Dermis microvascular lymphatic vessel endothelial cell (primary cell): Measurements from ENCODE around the gene RDH12. TPM values are rescaled to one million over a fixed set of nuclear protein-coding genes. Genes with fewer than 3 reads are reported as not detected.

ENCODE experiments used
- DNase-seq, 2 donors: peaks; one replicate each; pipeline versions ENCODE4 v3.0.0 to v3.0.0-alpha.2; 2010; ENCODE audit warnings: low read depth in 2 of 2
- total RNA-seq: library from RNA; depleted of rRNA; stranded (reverse); fragments of >200 nt; gene quantifications from 2 replicates; pipeline ENCODE4 v1.2.1, GENCODE V29; 2014

Gene RDH12
- total RNA-seq, 1 donor from 2014 or later: not detected

DNA sequence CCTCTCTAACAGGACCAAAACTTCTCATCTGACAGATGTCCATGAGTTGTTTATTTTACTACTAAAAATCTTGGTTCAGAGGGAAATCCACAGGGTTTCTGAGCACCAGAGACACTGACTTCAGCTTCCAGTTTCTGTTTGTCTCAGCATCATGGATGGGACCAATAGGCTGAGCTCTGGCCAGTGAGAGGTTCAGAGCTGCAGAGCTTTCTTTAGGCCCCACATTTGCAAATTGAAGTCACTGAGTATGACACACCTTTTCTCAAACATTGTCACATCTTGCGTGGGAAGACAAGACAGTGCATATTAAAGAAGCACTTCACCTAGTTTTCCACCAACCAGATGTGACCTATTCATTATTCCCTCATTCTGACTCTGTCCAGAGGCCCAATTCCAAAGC is 45.2 kb downstream of the RDH12 start:
- no peak for DNase-seq

DNA sequence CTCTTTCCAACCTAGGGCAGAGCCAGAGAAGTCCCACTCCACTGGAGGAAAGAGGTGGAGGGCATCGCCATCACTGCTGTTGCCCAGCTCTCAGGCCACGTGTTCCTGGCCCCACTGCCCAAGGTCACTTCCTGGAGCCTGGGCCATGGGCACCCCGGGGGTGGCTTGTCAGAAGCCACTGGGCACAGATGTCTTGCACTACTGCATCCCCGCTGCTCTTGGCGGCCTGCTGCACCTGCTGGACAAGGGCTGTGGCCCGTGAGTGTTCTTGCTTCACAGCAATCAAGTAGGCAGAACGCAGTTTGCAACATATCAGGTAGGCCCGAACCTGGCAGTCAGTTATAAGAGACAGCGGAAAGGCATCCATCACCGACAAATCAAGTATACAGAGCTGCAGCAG is 46.6 kb downstream of the RDH12 start:
- DNase-seq: no peak

DNA sequence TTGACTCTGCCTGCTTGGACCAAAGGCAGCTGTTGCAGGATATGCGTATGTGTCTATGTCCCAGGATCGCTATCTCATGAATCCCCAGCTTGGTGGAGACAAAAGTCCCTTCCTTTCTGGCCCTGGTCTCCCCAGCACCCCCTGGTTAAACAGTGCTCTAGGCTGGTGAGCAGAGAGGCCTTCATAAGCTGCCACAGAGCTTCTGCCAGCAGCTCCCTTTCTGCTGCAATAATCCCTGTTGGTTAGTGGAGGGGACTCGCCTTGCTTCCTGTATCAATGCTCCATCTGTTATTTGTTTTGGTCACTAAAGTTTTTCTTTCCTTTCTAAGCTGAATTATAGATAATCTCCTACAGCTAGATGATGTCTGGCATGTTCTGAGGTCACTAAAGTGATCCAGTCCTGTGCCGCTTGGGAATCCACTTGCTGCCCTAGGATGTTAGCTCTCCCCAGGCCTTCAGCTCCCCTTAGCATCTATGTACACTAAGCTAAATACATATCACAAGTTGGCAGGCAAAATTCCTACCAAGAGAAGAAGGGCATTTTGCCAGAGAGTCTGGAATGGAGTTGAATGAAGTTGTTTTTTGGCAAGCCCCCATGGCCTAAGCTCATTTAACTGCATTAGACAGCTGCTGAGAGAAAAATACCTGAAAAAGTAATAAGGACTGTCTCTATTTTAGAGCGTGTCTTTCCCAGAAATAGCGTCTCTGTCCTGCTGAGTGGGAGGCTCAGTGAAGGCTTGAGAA is 47.8 kb downstream of the RDH12 start:
- DNase-seq: no peak

DNA sequence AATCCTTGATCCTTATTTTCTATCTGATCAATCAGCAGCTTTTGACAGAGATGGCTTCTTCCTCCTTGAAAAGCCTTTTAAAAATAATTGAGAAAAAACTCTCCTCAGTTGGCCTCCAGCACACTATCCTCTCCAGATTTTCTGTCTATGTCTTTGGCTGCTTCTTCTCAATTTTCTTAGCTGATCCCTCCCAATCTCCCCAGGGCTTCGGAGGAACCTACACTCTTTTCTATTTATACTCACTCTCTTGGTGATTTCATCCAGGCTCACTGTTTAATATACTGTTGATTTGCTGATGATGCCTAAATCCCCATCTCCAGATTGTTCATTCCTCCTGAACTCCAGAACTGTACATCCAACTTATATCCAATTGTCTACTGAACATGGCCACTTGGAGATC is 54.8 kb downstream of the RDH12 start:
- DNase-seq: no peak

DNA sequence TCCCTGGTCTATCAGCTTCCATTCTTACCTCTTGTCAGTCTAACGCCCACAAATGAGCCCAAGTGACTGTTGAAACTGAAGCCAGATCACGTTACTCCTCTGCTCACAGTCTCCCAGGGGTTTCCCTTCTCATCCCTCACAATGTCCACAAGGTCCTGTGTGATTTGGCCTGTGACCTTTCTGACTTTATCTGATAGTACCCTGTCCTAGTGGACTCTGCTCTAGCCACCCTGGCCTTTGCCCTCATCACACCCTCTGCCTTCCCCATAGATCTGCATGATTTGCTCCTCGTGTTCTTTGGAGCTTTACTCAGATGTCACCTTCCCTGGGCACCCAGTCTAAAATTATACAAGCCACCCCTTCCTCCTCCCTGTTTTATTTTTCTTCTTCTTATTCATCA is 55.5 kb downstream of the RDH12 start:
- DNase-seq: no peak

DNA sequence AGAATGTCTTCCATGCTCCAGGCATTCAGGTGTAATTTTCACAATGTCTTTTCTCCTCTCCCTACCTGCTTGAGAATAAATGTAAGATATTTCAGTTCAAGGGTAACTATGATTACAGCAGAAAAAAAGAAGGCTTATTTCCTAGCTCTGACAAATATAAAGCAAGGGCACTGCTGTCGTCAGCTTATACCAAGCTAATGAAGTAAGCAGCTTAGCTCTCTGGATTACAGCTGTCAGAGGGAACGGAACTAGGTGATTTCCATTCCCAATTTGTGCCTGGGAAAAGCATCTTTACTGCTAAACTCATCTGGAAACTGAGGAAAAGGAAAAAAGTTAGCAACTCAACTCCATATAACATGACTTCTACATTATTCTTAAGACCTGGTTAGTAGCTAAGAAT is 58.2 kb downstream of the RDH12 start:
- DNase-seq: no peak

DNA sequence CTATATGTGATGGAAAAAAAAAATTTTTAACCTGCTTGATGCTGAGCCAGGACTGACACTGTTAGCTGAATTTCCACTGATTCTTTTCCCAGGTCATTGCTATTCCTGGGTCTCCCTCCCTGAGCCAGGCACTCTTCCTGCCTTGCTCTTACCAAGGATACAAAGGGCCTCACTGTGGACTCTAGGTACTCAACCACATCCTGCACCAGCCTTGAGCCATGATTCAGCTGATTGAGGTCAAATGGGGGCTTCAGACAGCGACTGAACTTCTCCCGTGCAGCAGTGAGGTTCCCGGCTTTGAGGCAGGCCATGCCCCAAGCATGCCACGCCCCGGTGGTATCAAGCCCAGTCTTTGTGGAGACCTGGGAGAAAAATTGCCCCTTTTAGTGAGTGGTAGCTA is 60.4 kb downstream of the RDH12 start:
- no peak for DNase-seq

DNA sequence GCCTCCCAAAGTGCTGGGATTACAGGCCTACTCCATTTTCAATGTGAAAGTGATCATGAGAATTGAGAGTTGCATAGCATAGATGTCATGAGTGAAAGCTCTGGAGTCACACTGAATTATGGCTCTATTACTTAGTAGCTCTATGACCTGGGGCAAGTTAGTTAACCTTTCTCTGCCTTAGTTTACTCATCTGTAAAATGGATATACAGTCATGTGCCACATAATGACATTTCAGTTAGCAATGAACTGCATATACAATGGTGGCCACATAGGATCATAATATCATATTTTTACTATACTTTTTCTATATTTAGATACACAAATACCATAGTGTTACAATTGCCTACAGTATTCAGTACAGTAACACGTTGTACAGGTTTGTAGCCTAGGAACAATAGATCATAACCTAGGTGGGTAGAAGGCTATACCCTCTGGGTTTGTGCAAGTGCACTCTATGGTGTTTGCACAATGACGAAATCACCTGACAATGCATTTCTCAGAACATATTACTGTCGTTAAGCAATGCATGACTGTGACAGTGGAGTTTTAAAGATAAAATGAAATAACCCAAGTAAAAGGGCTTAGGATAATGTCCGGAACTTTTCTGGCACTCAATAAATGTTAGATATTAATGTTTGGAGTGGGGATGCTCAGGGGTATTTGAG is 61.6 kb downstream of the RDH12 start:
- no peak for DNase-seq

DNA sequence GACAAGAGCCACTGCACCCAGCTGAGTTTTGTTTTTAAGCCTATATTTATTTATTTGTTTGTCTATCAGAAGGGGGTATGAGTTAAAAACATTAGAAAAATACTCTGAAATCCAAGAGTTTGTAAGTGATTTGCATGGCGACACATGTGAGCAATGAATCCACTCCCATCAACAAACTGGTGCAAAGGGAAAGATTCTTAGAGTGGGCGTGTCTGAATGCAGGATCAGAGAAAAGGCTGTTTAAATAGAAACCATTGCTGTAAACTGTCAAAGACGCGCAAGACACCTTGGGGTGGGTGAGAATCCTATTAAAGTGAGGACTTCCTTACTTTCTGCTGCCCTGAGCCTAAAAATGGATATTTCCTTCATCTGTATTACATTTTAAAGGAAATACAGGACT is 62.8 kb downstream of the RDH12 start:
- no peak for DNase-seq

DNA sequence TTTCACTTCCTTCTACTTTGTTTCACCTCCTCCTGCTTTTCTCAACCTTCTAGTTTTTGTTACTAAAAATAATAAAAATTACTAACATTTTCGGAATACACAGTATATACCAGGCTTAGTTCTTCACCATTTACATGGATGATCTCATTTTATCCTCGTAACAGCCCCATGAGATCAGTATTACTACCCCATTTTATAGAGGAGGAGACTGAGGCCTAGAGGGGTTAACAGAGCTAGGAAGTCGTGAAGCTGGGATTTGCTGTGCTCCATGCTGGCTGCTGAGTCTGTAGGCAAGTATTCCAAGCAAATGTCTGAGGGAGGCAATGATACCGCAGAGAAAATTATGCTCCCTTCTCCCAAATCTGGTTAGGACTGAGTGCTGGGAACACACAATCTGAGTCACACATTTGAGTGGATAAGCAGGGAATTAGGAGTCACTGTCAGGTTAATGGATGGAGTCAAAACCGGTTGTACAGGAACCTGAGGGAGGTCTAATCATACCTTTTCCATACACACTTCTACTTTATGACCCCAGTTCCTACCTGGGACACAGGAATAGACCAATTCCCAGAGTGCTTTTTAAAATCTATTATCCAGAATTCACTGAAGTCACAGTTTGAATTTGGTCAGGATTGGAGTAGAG is 63.6 kb downstream of the RDH12 start:
- DNase-seq: no peak

DNA sequence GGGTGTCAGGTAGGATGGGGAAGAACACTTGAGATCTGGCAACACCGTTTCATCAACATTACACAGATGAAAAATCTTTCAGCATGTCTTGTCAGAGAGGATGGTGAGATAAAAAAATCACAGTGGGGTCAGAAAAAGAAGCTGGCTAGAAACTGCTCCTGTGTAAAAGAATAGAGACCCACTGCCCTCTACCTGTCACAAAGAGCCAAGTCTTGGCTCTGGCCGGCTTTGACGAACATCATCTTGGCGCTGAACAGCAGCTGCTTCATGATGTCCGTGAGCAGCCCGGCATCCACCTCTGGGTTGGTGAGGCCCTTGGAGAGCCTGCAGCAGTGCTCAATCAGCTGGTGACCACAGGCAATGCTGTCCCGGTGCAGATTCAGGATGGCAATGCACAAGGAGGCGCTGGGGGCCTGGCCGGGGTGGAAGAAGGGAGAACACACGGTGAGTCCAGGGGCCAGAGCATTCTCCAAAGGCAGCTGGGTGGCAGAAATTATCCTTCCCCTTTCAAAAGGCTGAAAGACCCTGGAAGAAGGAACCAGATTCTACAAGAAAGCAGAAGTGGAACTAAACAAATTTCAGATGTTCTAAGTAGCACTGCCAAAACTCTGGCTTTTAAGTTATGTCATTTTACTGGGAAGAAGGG is 64.5 kb downstream of the RDH12 start:
- no peak for DNase-seq

DNA sequence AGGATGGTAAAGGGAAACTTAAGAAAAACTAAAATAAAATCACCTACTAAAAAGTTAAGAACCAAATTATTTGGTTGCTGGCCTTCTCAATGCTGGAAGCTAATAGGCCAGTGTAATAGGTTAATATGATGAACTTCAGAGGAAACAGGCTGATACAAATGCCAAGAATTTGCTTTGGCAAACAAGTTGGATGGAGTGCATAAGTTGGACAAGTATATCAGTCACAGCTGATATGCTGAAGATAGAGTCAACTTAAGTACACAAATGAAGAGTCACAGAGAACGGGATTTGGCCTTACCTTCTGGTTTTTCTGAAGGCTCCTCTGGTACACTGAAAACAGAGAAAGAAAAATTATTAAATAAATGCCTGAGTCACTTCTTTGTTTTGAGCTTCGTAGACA is 66.5 kb downstream of the RDH12 start:
- no peak for DNase-seq

DNA sequence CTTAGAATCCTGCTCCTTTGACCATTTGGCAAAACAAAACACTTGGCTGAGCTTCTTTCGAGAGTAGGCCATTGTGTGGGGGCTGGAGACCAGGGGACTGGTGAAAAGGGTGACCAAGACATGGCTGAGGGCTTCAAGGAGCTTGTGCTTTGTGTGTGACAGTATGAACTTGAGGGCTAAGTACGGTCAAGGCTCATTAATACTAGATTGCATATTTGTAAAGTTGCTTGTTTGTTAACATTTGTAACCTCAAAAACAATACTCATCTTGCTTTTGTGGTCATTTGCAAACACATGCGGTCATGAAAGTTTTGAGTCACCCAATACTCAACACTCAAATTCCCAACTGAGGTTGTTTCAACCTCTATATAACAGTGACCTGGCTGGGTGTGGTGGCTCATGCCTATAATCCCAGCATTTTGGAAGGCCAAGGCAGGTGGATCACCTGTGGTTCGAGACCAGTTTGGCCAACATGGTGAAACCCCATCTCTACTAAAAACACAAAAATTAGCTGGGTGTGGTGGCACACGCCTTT is 72.2 kb downstream of the RDH12 start:
- DNase-seq: no peak

DNA sequence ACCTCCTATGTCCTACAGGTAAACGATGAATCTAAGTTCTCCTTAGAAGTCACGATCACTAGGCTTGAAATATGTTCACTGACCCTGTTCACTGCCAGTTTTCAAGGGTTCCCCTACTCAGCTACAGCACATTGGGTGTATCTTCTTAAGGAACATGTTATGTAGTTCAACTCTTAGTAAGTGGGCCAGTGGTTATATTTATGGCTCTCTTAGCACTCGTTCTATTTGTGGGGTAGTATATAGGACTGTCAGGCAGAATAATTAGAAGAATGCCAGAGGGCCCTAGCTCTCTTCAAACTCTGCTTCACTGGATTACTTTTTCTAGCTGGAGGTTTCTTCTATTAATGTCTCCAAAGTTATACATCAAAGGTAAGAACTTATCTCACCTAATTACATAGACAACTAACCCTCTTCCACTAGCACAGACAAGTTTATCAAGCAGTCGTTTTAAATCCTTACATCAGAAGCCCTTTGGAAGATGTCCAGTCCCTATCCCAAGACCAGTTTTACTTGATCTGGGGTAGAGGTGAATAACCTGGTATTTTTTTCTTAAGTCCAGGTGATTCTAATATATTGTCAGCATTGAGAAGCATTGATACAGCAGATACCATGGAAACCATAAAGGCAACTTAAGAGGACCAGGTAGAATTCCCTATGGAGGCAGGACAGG is 75.1 kb downstream of the RDH12 start:
- DNase-seq: no peak

DNA sequence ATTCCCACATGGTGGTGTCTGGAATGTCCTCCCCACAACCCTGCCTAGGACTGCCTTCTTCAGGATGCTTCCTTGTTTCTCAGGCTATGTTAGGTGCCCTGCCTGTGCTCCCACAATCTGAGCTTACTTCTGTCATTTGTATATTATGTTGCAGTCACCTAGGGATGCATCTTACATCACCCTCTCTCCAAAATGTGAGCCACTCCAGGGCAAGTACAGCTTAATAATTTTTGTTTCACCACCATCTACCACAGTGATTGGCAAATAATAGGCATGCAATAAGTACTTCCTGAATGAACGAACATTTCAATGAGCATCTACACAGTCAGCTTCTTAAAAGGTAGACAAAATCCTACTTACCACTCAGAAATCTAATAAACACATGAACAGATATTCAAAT is 77.1 kb downstream of the RDH12 start:
- DNase-seq: no peak

DNA sequence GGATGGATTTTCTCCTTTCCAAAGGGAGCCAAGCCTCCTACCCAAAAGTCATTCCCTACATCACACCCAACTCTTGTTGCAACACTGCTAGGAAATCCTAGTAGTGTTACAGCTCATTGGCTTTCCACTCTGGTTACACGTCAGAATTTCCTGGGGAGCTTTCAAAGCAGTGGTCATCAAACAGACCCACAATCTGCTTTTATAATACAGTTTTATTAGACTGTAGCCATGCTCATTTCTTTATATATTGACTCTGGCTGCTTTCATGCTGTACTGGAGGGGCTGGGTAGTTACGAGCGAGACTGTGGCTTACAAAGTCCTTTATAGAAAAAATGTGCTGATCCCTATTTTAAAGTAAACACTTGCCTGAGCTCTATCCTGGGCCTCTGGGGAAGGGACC is 80.4 kb downstream of the RDH12 start:
- DNase-seq: no peak

Other genes starting within 250 kb of the RDH12 start
- gene TMEM229B, start 213.2 kb upstream of the RDH12 start, total RNA-seq: 0.64 and 1.1 TPM in 2 replicates
- gene PLEKHH1, start 168.6 kb upstream of the RDH12 start, total RNA-seq: 0.13 TPM in 2 replicates
- gene PIGH, start 101.6 kb upstream of the RDH12 start, total RNA-seq: 9.2 and 14.2 TPM in 2 replicates
- 29.2 and 39.7 TPM in 2 replicates for gene ARG2, start 82.0 kb upstream of the RDH12 start, total RNA-seq
- gene VTI1B, start 27.3 kb upstream of the RDH12 start, total RNA-seq: 36.2 and 51.2 TPM in 2 replicates
- gene RDH11, start 6.1 kb upstream of the RDH12 start, total RNA-seq: 77.0 and 84.6 TPM in 2 replicates
- 12.6 and 17.2 TPM in 2 replicates for gene ZFYVE26, start 114.7 kb downstream of the RDH12 start, total RNA-seq
- gene RAD51B, start 117.9 kb downstream of the RDH12 start, total RNA-seq: 6.3 and 9.2 TPM in 2 replicates